ENCODE measurements around the gene RGL4. TPM values are rescaled to one million over a fixed set of nuclear protein-coding genes. Genes with fewer than 3 reads are reported as not detected.
"Not testable (repeated sequence)": the region's sequence is repeated elsewhere in the genome, so short reads cannot be mapped to it uniquely, and the experiment has no call there.

Gene RGL4
- total RNA-seq: 10 to 100 TPM in 1 of 2 donors, 1 to 10 TPM in 1; 4.1 to 10.4 TPM

GRCh38 chr22:23690713-23691112, at the start of gene RGL4:
Gene RGL4 (plus strand): TSS chr22:23691013. CDS start chr22:23692031, 1,018 bp downstream.
- no peak within 1 kb of the TSS for H3K4me3 Mint-ChIP-seq
- peaks cover 7% of the 10 kb centered on the region for H3K4me1 Mint-ChIP-seq
- H3K9me3 Mint-ChIP-seq: no peaks in the 10 kb centered on the region
- no peak for ATAC-seq (replicated peaks)
- no peak within 1 kb of the TSS for H3K27ac Mint-ChIP-seq
- H3K36me3 Mint-ChIP-seq (ENCODE audit: low read depth): peaks cover 23% of the 10 kb centered on the region
- no peaks in the 10 kb centered on the region for H3K27me3 Mint-ChIP-seq

GRCh38 chr22:23646526-23646925, 44.3 kb upstream of the RGL4 start:
- H3K4me3 Mint-ChIP-seq; H3K27me3 Mint-ChIP-seq; H3K27ac Mint-ChIP-seq; H3K9me3 Mint-ChIP-seq; H3K36me3 Mint-ChIP-seq (ENCODE audit: low read depth); ATAC-seq (replicated peaks); H3K4me1 Mint-ChIP-seq: not testable (repeated sequence)

- Mint-ChIP-seq H3K4me1 (no peaks in the 10 kb centered on the region), H3K27me3 (no peaks in the 10 kb centered on the region), H3K4me3 (no peak overlapping the region), H3K9me3 (no peaks in the 10 kb centered on the region), H3K27ac (no peak overlapping the region), H3K36me3 (ENCODE audit: low read depth) (no peaks in the 10 kb centered on the region)
- ATAC-seq (replicated peaks): no peak
Measured at GRCh38 chr22:23649071-23649501, 41.7 kb upstream of the RGL4 start.

- Mint-ChIP-seq H3K4me1 (no peaks in the 10 kb centered on the region), H3K27ac (no peak overlapping the region)
- no peak for ATAC-seq (replicated peaks)
Measured at GRCh38 chr22:23651676-23652075, 39.1 kb upstream of the RGL4 start.

GRCh38 chr22:23652286-23652685, 38.5 kb upstream of the RGL4 start:
- Mint-ChIP-seq H3K27me3 (no peaks in the 10 kb centered on the region), H3K27ac (no peak overlapping the region), H3K9me3 (no peaks in the 10 kb centered on the region), H3K36me3 (ENCODE audit: low read depth) (peaks cover 5% of the 10 kb centered on the region), H3K4me3 (no peak overlapping the region), H3K4me1 (no peaks in the 10 kb centered on the region)
- no peak for ATAC-seq (replicated peaks)

More at GRCh38 chr22:23651676-23652075, 39.1 kb upstream of the RGL4 start:
- Mint-ChIP-seq H3K27me3 (no peaks in the 10 kb centered on the region), H3K36me3 (ENCODE audit: low read depth) (no peaks in the 10 kb centered on the region), H3K9me3 (no peaks in the 10 kb centered on the region), H3K4me3 (no peak overlapping the region)

- Mint-ChIP-seq H3K27ac (no peak overlapping the region), H3K4me1 (no peaks in the 10 kb centered on the region), H3K27me3 (no peaks in the 10 kb centered on the region), H3K9me3 (no peaks in the 10 kb centered on the region), H3K36me3 (ENCODE audit: low read depth) (peaks cover 9% of the 10 kb centered on the region), H3K4me3 (no peak overlapping the region)
- ATAC-seq (replicated peaks): no peak
Measured at GRCh38 chr22:23652711-23653110, 38.1 kb upstream of the RGL4 start.

- H3K27ac Mint-ChIP-seq: no peak overlapping the region
- no peaks in the 10 kb centered on the region for H3K27me3 Mint-ChIP-seq
- no peak for ATAC-seq (replicated peaks)
- no peak overlapping the region for H3K4me3 Mint-ChIP-seq
- H3K9me3 Mint-ChIP-seq: no peaks in the 10 kb centered on the region
- H3K4me1 Mint-ChIP-seq: no peaks in the 10 kb centered on the region
- H3K36me3 Mint-ChIP-seq (ENCODE audit: low read depth): peaks cover 34% of the 10 kb centered on the region
Measured at GRCh38 chr22:23655891-23656475, 34.8 kb upstream of the RGL4 start.

- Mint-ChIP-seq H3K4me3 (no peak overlapping the region), H3K4me1 (no peaks in the 10 kb centered on the region), H3K36me3 (ENCODE audit: low read depth) (peaks cover 44% of the 10 kb centered on the region), H3K9me3 (no peaks in the 10 kb centered on the region), H3K27ac (no peak overlapping the region), H3K27me3 (no peaks in the 10 kb centered on the region)
- no peak for ATAC-seq (replicated peaks)
Measured at GRCh38 chr22:23657727-23658126, 33.1 kb upstream of the RGL4 start.

- not testable (repeated sequence) for H3K4me1 Mint-ChIP-seq; H3K9me3 Mint-ChIP-seq; H3K4me3 Mint-ChIP-seq; H3K27ac Mint-ChIP-seq; ATAC-seq (replicated peaks); H3K27me3 Mint-ChIP-seq
- peaks cover 67% of the 10 kb centered on the region for H3K36me3 Mint-ChIP-seq (ENCODE audit: low read depth)
Measured at GRCh38 chr22:23660381-23660780, 30.4 kb upstream of the RGL4 start.

GRCh38 chr22:23670378-23671295, 20.2 kb upstream of the RGL4 start:
- H3K9me3 Mint-ChIP-seq: no peaks in the 10 kb centered on the region
- peaks cover 4% of the 10 kb centered on the region for H3K36me3 Mint-ChIP-seq (ENCODE audit: low read depth)
- no peaks in the 10 kb centered on the region for H3K4me1 Mint-ChIP-seq
- no peaks in the 10 kb centered on the region for H3K27me3 Mint-ChIP-seq
- H3K27ac Mint-ChIP-seq: no peak overlapping the region
- no peak overlapping the region for H3K4me3 Mint-ChIP-seq
- no peak for ATAC-seq (replicated peaks)

- H3K4me3 Mint-ChIP-seq; H3K9me3 Mint-ChIP-seq; ATAC-seq (replicated peaks); H3K36me3 Mint-ChIP-seq (ENCODE audit: low read depth); H3K27ac Mint-ChIP-seq; H3K4me1 Mint-ChIP-seq; H3K27me3 Mint-ChIP-seq: not testable (repeated sequence)
Measured at GRCh38 chr22:23671387-23671786, 19.4 kb upstream of the RGL4 start.

- H3K4me1 Mint-ChIP-seq; H3K27ac Mint-ChIP-seq; H3K27me3 Mint-ChIP-seq; H3K9me3 Mint-ChIP-seq; H3K4me3 Mint-ChIP-seq; H3K36me3 Mint-ChIP-seq (ENCODE audit: low read depth): not testable (repeated sequence)
- ATAC-seq (replicated peaks): peak; percentile 37
Measured at GRCh38 chr22:23672307-23673049, 18.3 kb upstream of the RGL4 start.

- Mint-ChIP-seq H3K27me3 (no peaks in the 10 kb centered on the region), H3K27ac (no peak overlapping the region), H3K36me3 (ENCODE audit: low read depth) (no peaks in the 10 kb centered on the region), H3K4me1 (no peaks in the 10 kb centered on the region), H3K9me3 (no peaks in the 10 kb centered on the region), H3K4me3 (no peak overlapping the region)
- ATAC-seq (replicated peaks): no peak
Measured at GRCh38 chr22:23673050-23673620, 17.7 kb upstream of the RGL4 start.

- Mint-ChIP-seq H3K36me3 (ENCODE audit: low read depth) (no peaks in the 10 kb centered on the region), H3K27ac (no peak overlapping the region), H3K9me3 (no peaks in the 10 kb centered on the region), H3K4me3 (no peak overlapping the region), H3K4me1 (no peaks in the 10 kb centered on the region), H3K27me3 (no peaks in the 10 kb centered on the region)
- ATAC-seq (replicated peaks): no peak
Measured at GRCh38 chr22:23673826-23674690, 16.8 kb upstream of the RGL4 start.
